Cardiac muscle cell (in vitro differentiated cells and primary cell): ENCODE data around the gene MPST. TPM values are rescaled to one million over a fixed set of nuclear protein-coding genes. Genes with fewer than 3 reads are reported as not detected.

Experiments used
- DNase-seq, 2 donors: peaks; one replicate each; pipeline versions ENCODE4 v3.0.0 to v3.0.0-alpha.2; 2010 to 2017; ENCODE audit warnings: low read depth in 1 of 2, low spot score in 1 of 2
- H3K27ac ChIP-seq: fragments of 200-600 bp; sonication (generic); 2 replicates; pipeline ENCODE4 v1.5.1; 2016
- H3K27me3 ChIP-seq: fragments of 200-600 bp; sonication (generic); 2 replicates; pipeline ENCODE4 v1.6.0; 2016; ENCODE audit warnings: control low read depth
- H3K36me3 ChIP-seq: fragments of 200-600 bp; sonication (generic); 2 replicates; pipeline ENCODE4 v1.5.1; 2016; ENCODE audit warnings: control low read depth
- H3K4me1 ChIP-seq: fragments of 200-600 bp; sonication (generic); 2 replicates; pipeline ENCODE4 v1.8.1; 2017; ENCODE audit warnings: low read depth, mild to moderate bottlenecking, mixed run types
- H3K4me3 ChIP-seq: fragments of 200-600 bp; sonication (generic); 2 replicates; pipeline ENCODE4 v1.5.1; 2016; ENCODE audit warnings: mild to moderate bottlenecking
- H3K9me3 ChIP-seq: fragments of 200-600 bp; sonication (generic); 2 replicates; pipeline ENCODE4 v1.5.1; 2017; ENCODE audit warnings: low read depth, mild to moderate bottlenecking, control low read depth
- CTCF ChIP-seq: IDR thresholded peaks from 2 replicates; pipeline ENCODE4 v1.5.1; 2012; ENCODE audit warnings: low read depth, mild to moderate bottlenecking, low read length
- polyA plus RNA-seq: library from polyadenylated mRNA; unstranded; fragments of >200 nt; fragmentation: Nextera tagmentation; extraction: Ambion mirVana; gene quantifications from 2 replicates; pipeline ENCODE4 v1.2.1, GENCODE V29; 2016
- total RNA-seq: library from RNA; depleted of rRNA; stranded (reverse); fragments of >200 nt; gene quantifications from 2 replicates; pipeline ENCODE4 v1.2.3, GENCODE V29; 2016

MPST gene
- total and polyA plus RNA-seq, 2 experiments from 2014 or later, result 86.0 to 152 TPM

GRCh38 chr22:37054600-37055365 is 35.2 kb downstream of the MPST start:
- Histone ChIP-seq H3K27me3 (no peaks in the 10 kb centered on the region), H3K27ac (no peak overlapping the region), H3K4me1 (no peaks in the 10 kb centered on the region), H3K36me3 (no peaks in the 10 kb centered on the region), H3K9me3 (no peaks in the 10 kb centered on the region), H3K4me3 (no peak overlapping the region)
- no peak for TF ChIP-seq CTCF
- no peak for DNase-seq

GRCh38 chr22:37056246-37056645 is 36.7 kb downstream of the MPST start:
- H3K9me3 ChIP-seq, result no peaks in the 10 kb centered on the region
- H3K36me3 ChIP-seq, result no peaks in the 10 kb centered on the region
- no peak for TF ChIP-seq CTCF
- no peak for DNase-seq
- H3K27me3 ChIP-seq, result no peaks in the 10 kb centered on the region
- no peaks in the 10 kb centered on the region for H3K4me1 ChIP-seq
- no peak overlapping the region for H3K27ac ChIP-seq
- no peak overlapping the region for H3K4me3 ChIP-seq

- TF ChIP-seq CTCF, result no peak
- no peak overlapping the region for H3K27ac ChIP-seq
- no peaks in the 10 kb centered on the region for H3K36me3 ChIP-seq
Observed at GRCh38 chr22:37057226-37057625, 37.7 kb downstream of the MPST start.

GRCh38 chr22:37057796-37058510 is 38.4 kb downstream of the MPST start:
- Histone ChIP-seq H3K36me3 (no peaks in the 10 kb centered on the region), H3K27ac (no peak overlapping the region), H3K4me3 (no peak overlapping the region), H3K27me3 (no peaks in the 10 kb centered on the region), H3K4me1 (no peaks in the 10 kb centered on the region), H3K9me3 (no peaks in the 10 kb centered on the region)
- no peak for DNase-seq
- TF ChIP-seq CTCF, result no peak

More at GRCh38 chr22:37057226-37057625, 37.7 kb downstream of the MPST start:
- no peaks in the 10 kb centered on the region for H3K27me3 ChIP-seq
- no peak for DNase-seq
- H3K4me1 ChIP-seq, result no peaks in the 10 kb centered on the region
- no peaks in the 10 kb centered on the region for H3K9me3 ChIP-seq
- no peak overlapping the region for H3K4me3 ChIP-seq

- no peak for DNase-seq
- no peak overlapping the region for H3K27ac ChIP-seq
- H3K27me3 ChIP-seq, result no peaks in the 10 kb centered on the region
- no peak overlapping the region for H3K4me3 ChIP-seq
- TF ChIP-seq CTCF, result no peak
- H3K4me1 ChIP-seq, result no peaks in the 10 kb centered on the region
- H3K36me3 ChIP-seq, result no peaks in the 10 kb centered on the region
- no peaks in the 10 kb centered on the region for H3K9me3 ChIP-seq
Observed at GRCh38 chr22:37058917-37059701, 39.6 kb downstream of the MPST start.
